Measurements from ENCODE around the gene CELF6.

DNA sequence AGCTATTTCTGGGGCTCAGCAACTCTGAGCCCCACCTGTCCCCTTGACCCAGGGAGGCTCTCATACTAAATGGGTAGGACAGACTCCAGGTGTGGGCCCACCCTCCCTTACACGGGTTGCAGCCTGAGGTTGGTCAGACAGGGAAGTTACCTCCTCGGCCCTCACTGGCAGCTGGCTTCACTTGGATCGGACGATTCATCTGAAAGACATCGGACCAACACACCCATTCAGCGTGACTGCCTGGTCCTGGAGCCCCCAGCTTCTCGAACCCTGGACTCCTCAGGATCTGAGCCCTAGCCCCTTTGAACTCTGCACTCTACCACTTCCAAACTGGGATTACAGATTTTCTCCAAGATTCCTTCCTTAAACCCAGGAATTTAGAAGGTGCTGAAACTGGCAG, 15.4 kb downstream of the CELF6 start:
- TF ChIP-seq CTCF (IDR thresholded peaks at IDR 0.05; ENCODE audit: low read length): no peak
- no peak for TF ChIP-seq EZH2 (optimal IDR thresholded peaks at IDR 0.05; ENCODE audit: low read depth, low read length)
- TF ChIP-seq EZH2phosphoT487 (IDR thresholded peaks at IDR 0.05; ENCODE audit: low read length): no peak

Measured in MM.1S (cell line).